SK-N-SH (cell line): Measurements from ENCODE around the gene ARHGAP25. TPM values are rescaled to one million over a fixed set of nuclear protein-coding genes. Genes with fewer than 3 reads are reported as not detected.

Experiments
- CTCF ChIA-PET: fragments of 300-600, 350-600 bp; formaldehyde crosslinking; extraction: SDS; loops from one replicate; lab custom pipeline; 2021; lab: Yijun Ruan, JAX
- POLR2A ChIA-PET: fragments of 350-600 bp; sonication (Branson Sonifier 250); formaldehyde crosslinking; extraction: SDS; loops from one replicate; lab custom pipeline; 2020; ENCODE audit warnings: antibody characterized with exemption, inconsistent platforms; lab: Yijun Ruan, JAX
- DNase-seq: peaks from one replicate; pipeline ENCODE4 v3.0.0; 2012
- H2AFZ ChIP-seq: fragments of 200-600 bp; sonication (generic); 2 replicates; pipeline ENCODE4 v1.8.1; 2016; ENCODE audit warnings: antibody characterized with exemption, mild to moderate bottlenecking, low read depth
- H3F3A ChIP-seq: fragments of 200-600 bp; sonication (generic); replicated peaks from 2 replicates; pipeline ENCODE3; 2016; ENCODE audit warnings: antibody characterized with exemption, mild to moderate bottlenecking; ENCODE audit not compliant: insufficient read depth
- H3K27ac ChIP-seq, 2 experiments: fragments of 200-500 bp in 1 of 2; fragments of 200-600 bp in 1 of 2; sonication (Bioruptor generic) in 1 of 2; sonication (generic), shearing (Covaris generic) in 1 of 2; 2 replicates each; pipeline versions ENCODE4 v1.5.1 to v1.6.1; 2014 to 2016; ENCODE audit warnings: low read depth in 2 of 2, inconsistent platforms in 1 of 2, low read length in 1 of 2, mild to moderate bottlenecking in 1 of 2, mixed read lengths in 1 of 2
- H3K27me3 ChIP-seq: fragments of 200-600 bp; sonication (generic), shearing (Covaris generic); 2 replicates; pipeline ENCODE4 v1.6.1; 2016; ENCODE audit warnings: mixed run types; ENCODE audit not compliant: insufficient read depth
- H3K36me3 ChIP-seq, 2 experiments: fragments of 200-500 bp in 1 of 2; fragments of 200-600 bp in 1 of 2; sonication (Bioruptor generic) in 1 of 2; sonication (generic) in 1 of 2; replicated peaks in 1 of 2; 2 replicates each; pipeline versions ENCODE3 to v1.5.1; 2014 to 2016; ENCODE audit warnings: low read length in 1 of 2, mild to moderate bottlenecking in 1 of 2; ENCODE audit not compliant: insufficient read depth in 2 of 2, control insufficient read depth in 1 of 2
- H3K4me1 ChIP-seq, 2 experiments: fragments of 200-500 bp in 1 of 2; fragments of 200-600 bp in 1 of 2; sonication (Bioruptor generic) in 1 of 2; sonication (generic), shearing (Covaris generic) in 1 of 2; 2 replicates each; pipeline versions ENCODE4 v1.5.1 to v1.6.1; 2014 to 2016; ENCODE audit warnings: low read depth in 1 of 2, low read length in 1 of 2, mixed run types in 1 of 2; ENCODE audit not compliant: insufficient read depth in 2 of 2, control insufficient read depth in 1 of 2
- H3K4me2 ChIP-seq: fragments of 200-600 bp; sonication (generic), shearing (Covaris generic); 2 replicates; pipeline ENCODE4 v1.6.1; 2017; ENCODE audit warnings: mixed run types
- H3K4me3 ChIP-seq, 2 experiments: fragments of 200-500 bp in 1 of 2; fragments of 200-600 bp in 1 of 2; sonication (Bioruptor generic) in 1 of 2; sonication (generic), shearing (Covaris generic) in 1 of 2; 2 replicates each; pipeline versions ENCODE4 v1.5.1 to v1.8.1; 2014 to 2016; ENCODE audit warnings: low read depth in 2 of 2, inconsistent platforms in 1 of 2, low read length in 1 of 2, mild to moderate bottlenecking in 1 of 2, mixed read lengths in 1 of 2, moderate library complexity in 1 of 2
- H3K79me2 ChIP-seq: fragments of 200-600 bp; sonication (generic); 2 replicates; pipeline ENCODE4 v1.8.1; 2017; ENCODE audit warnings: mild to moderate bottlenecking; ENCODE audit not compliant: insufficient read depth
- H3K9ac ChIP-seq: fragments of 200-600 bp; sonication (generic); 2 replicates; pipeline ENCODE4 v1.6.1; 2017; ENCODE audit warnings: mixed run types
- H3K9me2 ChIP-seq: fragments of 200-600 bp; sonication (generic); 2 replicates; pipeline ENCODE4 v1.6.1; 2017; ENCODE audit warnings: mixed run types
- H3K9me3 ChIP-seq: fragments of 200-600 bp; sonication (generic); 2 replicates; pipeline ENCODE4 v1.6.1; 2017; ENCODE audit warnings: mixed run types, mild to moderate bottlenecking, moderate library complexity
- H4K20me1 ChIP-seq: fragments of 200-600 bp; sonication (generic); 2 replicates; pipeline ENCODE4 v1.6.1; 2017; ENCODE audit warnings: mild to moderate bottlenecking, mixed run types; ENCODE audit not compliant: insufficient read depth
- FOXM1 ChIP-seq: IDR thresholded peaks from 2 replicates; pipeline ENCODE4 v1.4.0; 2012; ENCODE audit warnings: low read depth, mild to moderate bottlenecking
- MEF2A ChIP-seq: IDR thresholded peaks from 2 replicates; pipeline ENCODE4 v1.4.0; 2012; ENCODE audit warnings: low read depth, borderline replicate concordance
- MXI1 ChIP-seq: IDR thresholded peaks from 2 replicates; pipeline ENCODE4 v1.6.1; 2012; ENCODE audit warnings: mild to moderate bottlenecking, low read depth, low read length, improper control_type of control experiment
- NFIC ChIP-seq: IDR thresholded peaks from 2 replicates; pipeline ENCODE4 v1.4.0; 2012; ENCODE audit warnings: borderline replicate concordance
- POLR2AphosphoS5 ChIP-seq: IDR thresholded peaks from 2 replicates; pipeline ENCODE4 v1.6.1; 2012; ENCODE audit warnings: low read depth, low read length
- SIN3A ChIP-seq: IDR thresholded peaks from 2 replicates; pipeline ENCODE4 v1.6.1; 2012; ENCODE audit warnings: low read depth, mild to moderate bottlenecking, low read length, moderate library complexity, borderline replicate concordance
- TAF1 ChIP-seq: IDR thresholded peaks from 2 replicates; pipeline ENCODE4 v1.6.1; 2012; ENCODE audit warnings: low read depth, mild to moderate bottlenecking, low read length, moderate library complexity, borderline replicate concordance
- TEAD4 ChIP-seq: IDR thresholded peaks from 2 replicates; pipeline ENCODE4 v1.4.0; 2012; ENCODE audit warnings: mild to moderate bottlenecking, borderline replicate concordance; ENCODE audit not compliant: insufficient read depth
- ZBTB33 ChIP-seq: IDR thresholded peaks from 2 replicates; pipeline ENCODE4 v1.4.0; 2012; ENCODE audit warnings: low read depth, borderline replicate concordance
- WGBS: methylation state at CpG from one replicate; pipeline ENCODE4 v1.1.6; 2017; ENCODE audit warnings: low lambda C conversion rate; 5-methylcytosine and 5-hydroxymethylcytosine counted together
- polyA plus RNA-seq, 3 experiments: library from polyadenylated mRNA; depleted of rRNA; stranded (reverse); fragments of >200 nt; gene quantifications; 2 replicates each; pipeline ENCODE4 v1.2.3, GENCODE V29; 2012
- TF ChIP-seq, protein P1 (sequence below): fragments of 150-350 bp; IDR thresholded peaks from 2 replicates; pipeline ENCODE4 v1.6.1; 2017; ENCODE audit warnings: antibody characterized with exemption, low read length, low read depth, borderline replicate concordance
- TF ChIP-seq, protein P2 (sequence below): IDR thresholded peaks from 2 replicates; pipeline ENCODE4 v1.6.1; 2012; ENCODE audit warnings: mild to moderate bottlenecking, low read depth, low read length, moderate library complexity
- TF ChIP-seq, protein P3 (sequence below): fragments of 200-600 bp; sonication (generic); IDR thresholded peaks from 2 replicates; pipeline ENCODE4 v1.6.1; 2017; ENCODE audit warnings: antibody characterized with exemption, mild to moderate bottlenecking, moderate library complexity

Gene ARHGAP25
- polyA plus RNA-seq, 1 of the 3 experiments (the other 2 are of a cell fraction): not detected

GRCh38 chr2:68792751-68793150, 58.1 kb downstream of the ARHGAP25 start:
- Histone ChIP-seq H4K20me1 (no peaks in the 10 kb centered on the region), H3F3A (no peaks in the 10 kb centered on the region), H3K4me1 (no peaks in the 10 kb centered on the region), H3K36me3 (no peaks in the 10 kb centered on the region), H3K9me3 (no peaks in the 10 kb centered on the region), H3K27me3 (peaks cover 4% of the 10 kb centered on the region; the same call in 1 of the 2 replicates), H3K4me2 (no peak overlapping the region), H3K4me3 (no peak overlapping the region), H3K27ac (no peak overlapping the region), H3K9ac (no peak overlapping the region), H3K9me2 (no peaks in the 10 kb centered on the region), H3K79me2 (no peaks in the 10 kb centered on the region), H2AFZ (no peak overlapping the region)
- CTCF ChIA-PET: interaction anchor here (0.7 to 0.9 kb wide), 3 partner anchors 41 to 328 kb away, joined by 3 to 5 read pairs (median 3); no protein-coding TSS in a partner anchor
- POLR2A ChIA-PET: interaction anchor here (0.6 kb wide), 1 partner anchor 63 kb away, joined by 3 read pairs; no protein-coding TSS in a partner anchor
- no peak for DNase-seq
- WGBS: 73% methylated on average over 4 of the region's 4 CpGs
- no peak for TF ChIP-seq FOXM1
- no peak for TF ChIP-seq POLR2AphosphoS5
- TF ChIP-seq, protein P1, sequence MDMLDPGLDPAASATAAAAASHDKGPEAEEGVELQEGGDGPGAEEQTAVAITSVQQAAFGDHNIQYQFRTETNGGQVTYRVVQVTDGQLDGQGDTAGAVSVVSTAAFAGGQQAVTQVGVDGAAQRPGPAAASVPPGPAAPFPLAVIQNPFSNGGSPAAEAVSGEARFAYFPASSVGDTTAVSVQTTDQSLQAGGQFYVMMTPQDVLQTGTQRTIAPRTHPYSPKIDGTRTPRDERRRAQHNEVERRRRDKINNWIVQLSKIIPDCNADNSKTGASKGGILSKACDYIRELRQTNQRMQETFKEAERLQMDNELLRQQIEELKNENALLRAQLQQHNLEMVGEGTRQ: no peak
- TF ChIP-seq MEF2A: no peak
- no peak for TF ChIP-seq TEAD4
- no peak for TF ChIP-seq NFIC

- DNase-seq: no peak
- H3K9me2 ChIP-seq: no peaks in the 10 kb centered on the region
These were observed 61.8 kb downstream of the ARHGAP25 start for GRCh38 chr2:68796295-68796905.

More at GRCh38 chr2:68796295-68796905, 61.8 kb downstream of the ARHGAP25 start:
- H3K4me3 ChIP-seq: no peak overlapping the region
- H3F3A ChIP-seq: no peaks in the 10 kb centered on the region
- 23% methylated on average over 3 of the region's 3 CpGs for WGBS
- H3K4me2 ChIP-seq: no peak overlapping the region
- no peak overlapping the region for H3K27ac ChIP-seq
- peaks cover 0 to 14% of the 10 kb centered on the region in 2 experiments; a peak in 1 of 4 replicates for H3K4me1 ChIP-seq
- no peaks in the 10 kb centered on the region for H3K36me3 ChIP-seq
- ChIA-PET POLR2A (no interaction called here), CTCF (interaction anchor here (1.4 to 1.5 kb wide), 2 partner anchors 8 to 128 kb away, joined by 3 read pairs; no protein-coding TSS in a partner anchor)
- TF ChIP-seq, protein P2, sequence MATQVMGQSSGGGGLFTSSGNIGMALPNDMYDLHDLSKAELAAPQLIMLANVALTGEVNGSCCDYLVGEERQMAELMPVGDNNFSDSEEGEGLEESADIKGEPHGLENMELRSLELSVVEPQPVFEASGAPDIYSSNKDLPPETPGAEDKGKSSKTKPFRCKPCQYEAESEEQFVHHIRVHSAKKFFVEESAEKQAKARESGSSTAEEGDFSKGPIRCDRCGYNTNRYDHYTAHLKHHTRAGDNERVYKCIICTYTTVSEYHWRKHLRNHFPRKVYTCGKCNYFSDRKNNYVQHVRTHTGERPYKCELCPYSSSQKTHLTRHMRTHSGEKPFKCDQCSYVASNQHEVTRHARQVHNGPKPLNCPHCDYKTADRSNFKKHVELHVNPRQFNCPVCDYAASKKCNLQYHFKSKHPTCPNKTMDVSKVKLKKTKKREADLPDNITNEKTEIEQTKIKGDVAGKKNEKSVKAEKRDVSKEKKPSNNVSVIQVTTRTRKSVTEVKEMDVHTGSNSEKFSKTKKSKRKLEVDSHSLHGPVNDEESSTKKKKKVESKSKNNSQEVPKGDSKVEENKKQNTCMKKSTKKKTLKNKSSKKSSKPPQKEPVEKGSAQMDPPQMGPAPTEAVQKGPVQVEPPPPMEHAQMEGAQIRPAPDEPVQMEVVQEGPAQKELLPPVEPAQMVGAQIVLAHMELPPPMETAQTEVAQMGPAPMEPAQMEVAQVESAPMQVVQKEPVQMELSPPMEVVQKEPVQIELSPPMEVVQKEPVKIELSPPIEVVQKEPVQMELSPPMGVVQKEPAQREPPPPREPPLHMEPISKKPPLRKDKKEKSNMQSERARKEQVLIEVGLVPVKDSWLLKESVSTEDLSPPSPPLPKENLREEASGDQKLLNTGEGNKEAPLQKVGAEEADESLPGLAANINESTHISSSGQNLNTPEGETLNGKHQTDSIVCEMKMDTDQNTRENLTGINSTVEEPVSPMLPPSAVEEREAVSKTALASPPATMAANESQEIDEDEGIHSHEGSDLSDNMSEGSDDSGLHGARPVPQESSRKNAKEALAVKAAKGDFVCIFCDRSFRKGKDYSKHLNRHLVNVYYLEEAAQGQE: no peak
- TF ChIP-seq TAF1: no peak
- no peak for TF ChIP-seq ZBTB33
- TF ChIP-seq SIN3A: no peak
- no peak for TF ChIP-seq MXI1
- TF ChIP-seq, protein P3, sequence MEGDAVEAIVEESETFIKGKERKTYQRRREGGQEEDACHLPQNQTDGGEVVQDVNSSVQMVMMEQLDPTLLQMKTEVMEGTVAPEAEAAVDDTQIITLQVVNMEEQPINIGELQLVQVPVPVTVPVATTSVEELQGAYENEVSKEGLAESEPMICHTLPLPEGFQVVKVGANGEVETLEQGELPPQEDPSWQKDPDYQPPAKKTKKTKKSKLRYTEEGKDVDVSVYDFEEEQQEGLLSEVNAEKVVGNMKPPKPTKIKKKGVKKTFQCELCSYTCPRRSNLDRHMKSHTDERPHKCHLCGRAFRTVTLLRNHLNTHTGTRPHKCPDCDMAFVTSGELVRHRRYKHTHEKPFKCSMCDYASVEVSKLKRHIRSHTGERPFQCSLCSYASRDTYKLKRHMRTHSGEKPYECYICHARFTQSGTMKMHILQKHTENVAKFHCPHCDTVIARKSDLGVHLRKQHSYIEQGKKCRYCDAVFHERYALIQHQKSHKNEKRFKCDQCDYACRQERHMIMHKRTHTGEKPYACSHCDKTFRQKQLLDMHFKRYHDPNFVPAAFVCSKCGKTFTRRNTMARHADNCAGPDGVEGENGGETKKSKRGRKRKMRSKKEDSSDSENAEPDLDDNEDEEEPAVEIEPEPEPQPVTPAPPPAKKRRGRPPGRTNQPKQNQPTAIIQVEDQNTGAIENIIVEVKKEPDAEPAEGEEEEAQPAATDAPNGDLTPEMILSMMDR: no peak
- no peak overlapping the region for H2AFZ ChIP-seq
- no peak overlapping the region for H3K9ac ChIP-seq
- no peaks in the 10 kb centered on the region for H3K79me2 ChIP-seq
- no peaks in the 10 kb centered on the region for H3K27me3 ChIP-seq
- H4K20me1 ChIP-seq: no peaks in the 10 kb centered on the region
- no peaks in the 10 kb centered on the region for H3K9me3 ChIP-seq
